GM12878 (cell line): ENCODE data around the gene AKT1. TPM values are rescaled to one million over a fixed set of nuclear protein-coding genes. Genes with fewer than 3 reads are reported as not detected.

Source experiments
- ATAC-seq: fragments of 200-7000 bp; cut with Tn5 transposase; 3 replicates; pipeline ENCODE4 v1.9.1; 2020; ENCODE audit warnings: mild to moderate bottlenecking, moderate library complexity
- BruUV-seq: library from RNA; stranded (reverse); fragments of 400-500 nt; replicated peaks from 2 replicates; lab custom pipeline; 2021; lab: Mats Ljungman, UMichigan
- CTCF ChIA-PET: fragments of 300-600 bp; sonication (Branson Sonifier 250); formaldehyde crosslinking; extraction: SDS; loops from one replicate; lab custom pipeline; 2021; ENCODE audit warnings: inconsistent platforms; lab: Yijun Ruan, JAX
- POLR2A ChIA-PET: fragments of 350-600 bp; formaldehyde crosslinking; extraction: SDS; loops from one replicate; lab custom pipeline; 2021; ENCODE audit warnings: inconsistent platforms; lab: Charles Lee
- RAD21 ChIA-PET: fragments of 300-600 bp; sonication (Branson Sonifier 250); formaldehyde crosslinking; loops from one replicate; lab custom pipeline; 2023; ENCODE audit warnings: antibody characterized with exemption; ENCODE audit not compliant: unreplicated experiment; lab: Charles Lee
- SMC1A ChIA-PET: fragments of 300-600 bp; sonication (Branson Sonifier 250); formaldehyde crosslinking; loops from one replicate; lab custom pipeline; 2023; ENCODE audit not compliant: unreplicated experiment, uncharacterized antibody; lab: Charles Lee
- DNase-seq: peaks from one replicate; pipeline ENCODE4 v3.0.0-alpha.2; 2011; ENCODE audit warnings: low read depth, low spot score
- FAIRE-seq: peaks from 3 replicates; lab custom pipeline; 2011; peaks lifted over from hg19 to GRCh38; lab: Jason Lieb, UNC
- H2AFZ ChIP-seq: 2 replicates; pipeline ENCODE4 v1.6.0; 2011; ENCODE audit warnings: low read depth, low read length, control low read depth; ENCODE audit not compliant: control insufficient read depth
- H3K27ac ChIP-seq: 2 replicates; pipeline ENCODE4 v1.5.1; 2011; ENCODE audit warnings: control low read depth; ENCODE audit not compliant: control insufficient read depth, insufficient read depth
- H3K27me3 ChIP-seq, 2 experiments: replicated peaks in 1 of 2; 2 replicates each; pipeline versions ENCODE4 v1.6.0 to v1.6.1; 2011; ENCODE audit warnings: low read length in 1 of 2; ENCODE audit not compliant: control insufficient read depth in 2 of 2, insufficient read depth in 2 of 2
- H3K36me3 ChIP-seq, 2 experiments: 2 replicates each; pipeline ENCODE4 v1.5.1; 2011; ENCODE audit warnings: low read length in 1 of 2; ENCODE audit not compliant: control insufficient read depth in 2 of 2, insufficient read depth in 2 of 2
- H3K4me1 ChIP-seq: 2 replicates; pipeline ENCODE4 v1.6.1; 2011; ENCODE audit warnings: mild to moderate bottlenecking, low read length, moderate library complexity, mixed read lengths; ENCODE audit not compliant: control insufficient read depth, insufficient read depth
- H3K4me2 ChIP-seq: 2 replicates; pipeline ENCODE4 v1.6.0; 2011; ENCODE audit warnings: control low read depth; ENCODE audit not compliant: control insufficient read depth, insufficient read depth
- H3K4me3 ChIP-seq: fragments of 200-600 bp; sonication (generic); 2 replicates; pipeline ENCODE4 v1.5.1; 2016
- H3K79me2 ChIP-seq: 2 replicates; pipeline ENCODE4 v1.6.0; 2011; ENCODE audit warnings: low read length; ENCODE audit not compliant: control insufficient read depth, insufficient read depth
- H3K9ac ChIP-seq: 2 replicates; pipeline ENCODE4 v1.8.0; 2011; ENCODE audit warnings: low read length, control low read depth, mixed read lengths; ENCODE audit not compliant: control insufficient read depth, insufficient read depth
- H3K9me3 ChIP-seq: replicated peaks from 3 replicates; pipeline ENCODE4 v1.5.1; 2011; ENCODE audit warnings: mild to moderate bottlenecking, low read length; ENCODE audit not compliant: control insufficient read depth, insufficient read depth
- H4K20me1 ChIP-seq: 2 replicates; pipeline ENCODE4 v1.6.0; 2011; ENCODE audit not compliant: control insufficient read depth, insufficient read depth
- CBX5 ChIP-seq: sonication (generic); IDR thresholded peaks from 2 replicates; pipeline ENCODE4 v1.6.1; 2016; ENCODE audit warnings: low read depth, moderate library complexity, mild to moderate bottlenecking, inconsistent platforms
- CREB1 ChIP-seq: IDR thresholded peaks from 2 replicates; pipeline ENCODE4 v1.6.1; 2012; ENCODE audit warnings: low read depth, mild to moderate bottlenecking, inconsistent platforms
- FOS ChIP-seq: IDR thresholded peaks from 3 replicates; pipeline ENCODE4 v1.6.1; 2011; ENCODE audit warnings: borderline replicate concordance; ENCODE audit not compliant: insufficient read length; ENCODE audit errors: extremely low read depth
- IRF5 ChIP-seq: fragments of 450-650 bp; IDR thresholded peaks from 2 replicates; pipeline ENCODE4 v1.6.1; 2017; ENCODE audit warnings: borderline replicate concordance
- MAX ChIP-seq: IDR thresholded peaks from 2 replicates; pipeline ENCODE4 v1.6.1; 2012; ENCODE audit warnings: low read depth, low read length, improper control_type of control experiment
- MTA2 ChIP-seq: fragments of 450-650 bp; IDR thresholded peaks from 2 replicates; pipeline ENCODE4 v1.6.1; 2016; ENCODE audit warnings: low read depth, mild to moderate bottlenecking, moderate library complexity
- NR2F1 ChIP-seq: fragments of 450-650 bp; conservative IDR thresholded peaks from 2 replicates; pipeline ENCODE4 v1.6.1; 2017; ENCODE audit warnings: mild to moderate bottlenecking
- REST ChIP-seq: IDR thresholded peaks from 2 replicates; pipeline ENCODE4 v1.6.1; 2012; ENCODE audit warnings: mild to moderate bottlenecking, low read depth, low read length
- SMC3 ChIP-seq: IDR thresholded peaks from 2 replicates; pipeline ENCODE4 v1.6.1; 2011; ENCODE audit warnings: low read length, improper control_type of control experiment, borderline replicate concordance
- SREBF2 ChIP-seq: IDR thresholded peaks from 2 replicates; pipeline ENCODE4 v1.6.1; 2012; ENCODE audit warnings: mild to moderate bottlenecking, low read length
- STAT3 ChIP-seq: IDR thresholded peaks from 2 replicates; pipeline ENCODE4 v1.6.1; 2011; ENCODE audit warnings: low read depth, low read length, improper control_type of control experiment
- USF2 ChIP-seq: IDR thresholded peaks from 2 replicates; pipeline ENCODE4 v1.6.1; 2011; ENCODE audit warnings: low read depth, low read length, improper control_type of control experiment, borderline replicate concordance
- ZBED1 ChIP-seq: IDR thresholded peaks from 2 replicates; pipeline ENCODE4 v1.6.1; 2016; ENCODE audit warnings: borderline replicate concordance
- ZBTB33 ChIP-seq: fragments of 450-650 bp; IDR thresholded peaks from 2 replicates; pipeline ENCODE4 v1.6.1; 2017; ENCODE audit warnings: mild to moderate bottlenecking
- WGBS: methylation state at CpG from one replicate; pipeline ENCODE4 v1.1.6; 2016; ENCODE audit warnings: low lambda C conversion rate; ENCODE audit not compliant: insufficient replicate concordance, insufficient coverage; ENCODE audit errors: missing lambda C conversion rate; 5-methylcytosine and 5-hydroxymethylcytosine counted together
- in situ Hi-C: fragments of 300-500 bp; cut with MboI; formaldehyde crosslinking; loops from 9 replicates; pipeline ENCODE4 v1.14.3; 2018; ENCODE audit warnings: mixed read lengths
- intact Hi-C: fragments of 100-400 bp; cut with micrococcal nuclease; formaldehyde crosslinking; loops from one replicate; pipeline ENCODE4 v1.14.2; 2022; ENCODE audit not compliant: unreplicated experiment
- polyA plus RNA-seq, 11 experiments: library from polyadenylated mRNA; depleted of rRNA in 4 of 11; unstranded in 6 of 11; stranded (reverse) in 5 of 11; fragments of >200 nt; fragmentation: Nextera tagmentation in 4 of 11; fragmentation: Illumina TruSeq in 1 of 11; extraction: Ambion mirVana in 4 of 11; extraction: Trizol in 1 of 11; gene quantifications; 1 replicate in 1 of 11; 2 replicates in 10 of 11; pipeline versions ENCODE4 v1.2.1 to v1.2.3, GENCODE V29; 2011 to 2016; ENCODE audit warnings: inconsistent platforms in 2 of 11, missing spikeins in 2 of 11, low read depth in 1 of 11
- total RNA-seq, 4 experiments: library from RNA; depleted of rRNA in 3 of 4; stranded (reverse); fragments of >200 nt in 3 of 4; fragmentation: Illumina TruSeq in 1 of 4; extraction: Trizol in 1 of 4; gene quantifications; 2 replicates each; pipeline versions ENCODE4 v1.2.1 to v1.2.3, GENCODE V29; 2013 to 2021

The AKT1 gene
- total and polyA plus RNA-seq, 10 of the 15 experiments (the other 5 are each of a cell fraction or from before 2014, with no cell fraction given) = 0.63 to 110 (median 58.9) TPM

- no peak for TF ChIP-seq USF2
- no peak for TF ChIP-seq IRF5
- no peak for TF ChIP-seq FOS
- no peak for TF ChIP-seq ZBTB33
These were observed 31.3 kb upstream of the AKT1 start (continued) for GRCh38 chr14:104826861-104827176.

GRCh38 chr14:104826189-104826860 is 30.8 kb upstream of the AKT1 start:
- peak overlapping the region; percentile 79 for H2AFZ ChIP-seq
- TF ChIP-seq ZBED1 (no peak), CBX5 (no peak), MAX (no peak), SMC3 (peak; percentile 56; the same call in 1 of the 2 replicates), STAT3 (no peak), NR2F1 (no peak), REST (no peak), SREBF2 (no peak), CREB1 (no peak), MTA2 (no peak)

More at GRCh38 chr14:104826189-104826860, 30.8 kb upstream of the AKT1 start:
- Histone ChIP-seq H3K9ac (peak overlapping the region; percentile 36), H3K27ac (no peak overlapping the region), H3K9me3 (no peaks in the 10 kb centered on the region; the same call in 2 of the 3 replicates), H3K36me3 (no peaks in the 10 kb centered on the region), H3K4me3 (peak overlapping the region; percentile 71; the same call in 1 of the 2 replicates), H3K27me3 (peaks cover 0 to 3% of the 10 kb centered on the region in 2 experiments; a peak in 1 of 4 replicates), H4K20me1 (no peaks in the 10 kb centered on the region), H3K4me1 (peaks cover 5% of the 10 kb centered on the region; the same call in 1 of the 2 replicates), H3K4me2 (peak overlapping the region; percentile 90), H3K79me2 (no peaks in the 10 kb centered on the region)
- RAD21 ChIA-PET = interaction anchor here (0.8 to 2.4 kb wide), 5 partner anchors 29 to 74 kb away, joined by 3 to 33 read pairs (median 4); partner anchors contain the start of gene SIVA1
- SMC1A ChIA-PET = interaction anchor here (1.0 to 2.0 kb wide), 2 partner anchors 58 to 61 kb away, joined by 4 to 6 read pairs; no protein-coding TSS in a partner anchor
- intact Hi-C loops (loop anchor here (1.0 kb wide), 1 partner anchor 58 kb away; no protein-coding TSS in a partner anchor), in situ Hi-C loops (no loop called here)
- DNase-seq (no peak), ATAC-seq (peak; percentile 97), FAIRE-seq (no peak)
- BruUV-seq = no TSS peak
- CTCF ChIA-PET = interaction anchor here (0.6 to 2.6 kb wide), 13 partner anchors 13 to 220 kb away, joined by 3 to 48 read pairs (median 4); partner anchors contain the start of genes ADSS1 and SIVA1
- 3% methylated on average over 15 of the region's 54 CpGs for WGBS
- POLR2A ChIA-PET = interaction anchor here (1.0 kb wide), 1 partner anchor 58 kb away, joined by 5 read pairs; no protein-coding TSS in a partner anchor
